Left ventricle myocardium inferior (tissue), 1 donor: ENCODE data around the gene POTEB2. TPM values are rescaled to one million over a fixed set of nuclear protein-coding genes. Genes with fewer than 3 reads are reported as not detected.
"Not testable (repeated sequence)": the region's sequence is repeated elsewhere in the genome, so short reads cannot be mapped to it uniquely, and the experiment has no call there.

Experiments used
- DNase-seq: peaks from one replicate; pipeline ENCODE4 v3.0.0-alpha.2; 2020
- H3K27ac ChIP-seq: fragments of 200-600 bp; replicated peaks from 2 replicates; pipeline ENCODE4 v1.8.0; 2021
- H3K27me3 ChIP-seq: fragments of 200-600 bp; 2 replicates; pipeline ENCODE4 v1.8.0; 2021; ENCODE audit warnings: low read depth
- H3K36me3 ChIP-seq: fragments of 200-600 bp; 2 replicates; pipeline ENCODE4 v1.8.0; 2021
- H3K4me1 ChIP-seq: fragments of 200-600 bp; 2 replicates; pipeline ENCODE4 v1.8.0; 2021
- H3K4me3 ChIP-seq: fragments of 200-600 bp; 2 replicates; pipeline ENCODE4 v1.8.0; 2021; ENCODE audit warnings: mild to moderate bottlenecking, moderate library complexity
- H3K9me3 ChIP-seq: fragments of 200-600 bp; replicated peaks from 2 replicates; pipeline ENCODE4 v1.8.0; 2021
- intact Hi-C: fragments of 100-400 bp; cut with micrococcal nuclease; formaldehyde crosslinking; loops from one replicate; pipeline ENCODE4 v1.11.0; 2022
- long read RNA-seq: library from polyadenylated mRNA; unstranded; transcript quantifications from one replicate; pipeline ENCODE4 v2.0.0, GENCODE V29; 2021
- microRNA-seq: library from miRNA; unstranded; fragments of <30 nt; microRNA quantifications from one replicate; pipeline ENCODE4 v1.2.0, GENCODE V29; 2020
- total RNA-seq: library from RNA; stranded (reverse); fragmentation: NEBNext Ultra II Directional; extraction: Animal tissue kit (Norgen Biotek cat#: 25700); gene quantifications from one replicate; pipeline ENCODE4 v1.2.1, GENCODE V29; 2021
- donor health status: DM: no; HTN: yes; CAD: no; lungs with severe emphysema.

The POTEB2 gene
- total RNA-seq = not detected
- long read RNA-seq = 0 reads

- H3K4me1 ChIP-seq, H3K36me3 ChIP-seq, DNase-seq, H3K27ac ChIP-seq, intact Hi-C loops, H3K4me3 ChIP-seq, H3K27me3 ChIP-seq, H3K9me3 ChIP-seq: not testable (repeated sequence)
These were observed at the start of gene POTEB2 for GRCh38 chr15:20866214-20866613. POTEB2 (minus strand) TSS chr15:20866314; CDS start chr15:20866281, 33 bp downstream.

DNA sequence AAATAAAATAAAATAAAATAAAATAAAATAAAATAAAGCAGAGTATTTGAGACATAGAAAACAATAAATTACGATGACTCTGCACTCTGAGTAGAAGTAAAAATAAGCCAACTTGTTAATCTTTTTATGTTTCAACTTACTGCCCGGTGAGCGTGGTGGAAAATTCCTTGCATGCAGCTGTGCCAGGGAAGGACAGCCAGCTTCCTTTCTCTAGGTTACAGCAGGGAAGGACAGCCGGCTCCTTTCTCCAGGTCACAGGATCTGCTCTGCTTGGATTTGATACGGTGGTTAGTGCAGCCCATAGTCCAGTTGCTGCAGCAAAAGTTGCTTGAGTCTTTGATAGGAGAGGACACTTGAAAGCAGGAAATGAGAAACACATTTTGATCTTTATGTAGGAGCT is 13.8 kb upstream of the POTEB2 start:
- H3K4me1 ChIP-seq, H3K27ac ChIP-seq, intact Hi-C loops, H3K27me3 ChIP-seq, H3K36me3 ChIP-seq, H3K4me3 ChIP-seq, H3K9me3 ChIP-seq, DNase-seq: not testable (repeated sequence)

GRCh38 chr15:20878464-20878863 is 12.3 kb upstream of the POTEB2 start:
- intact Hi-C loops, DNase-seq, H3K36me3 ChIP-seq, H3K27ac ChIP-seq, H3K4me1 ChIP-seq, H3K4me3 ChIP-seq, H3K9me3 ChIP-seq, H3K27me3 ChIP-seq: not testable (repeated sequence)

- intact Hi-C loops, H3K9me3 ChIP-seq, H3K4me3 ChIP-seq, H3K27ac ChIP-seq, H3K36me3 ChIP-seq, H3K27me3 ChIP-seq, H3K4me1 ChIP-seq, DNase-seq: not testable (repeated sequence)
These were observed 11.7 kb upstream of the POTEB2 start for GRCh38 chr15:20877819-20878218.

Small RNA genes within 50 kb of the gene (microRNA-seq; reads per million reads assigned to microRNA genes)
- gene MIR3118-2 = not detected
